GM12878 (cell line): Measurements from ENCODE around the gene NUDT16L1. TPM values are rescaled to one million over a fixed set of nuclear protein-coding genes. Genes with fewer than 3 reads are reported as not detected.

Experiments
- ATAC-seq: fragments of 200-7000 bp; cut with Tn5 transposase; 3 replicates; pipeline ENCODE4 v1.9.1; 2020; ENCODE audit warnings: mild to moderate bottlenecking, moderate library complexity
- BruUV-seq: library from RNA; stranded (reverse); fragments of 400-500 nt; replicated peaks from 2 replicates; lab custom pipeline; 2021; lab: Mats Ljungman, UMichigan
- CTCF ChIA-PET: fragments of 300-600 bp; sonication (Branson Sonifier 250); formaldehyde crosslinking; extraction: SDS; loops from one replicate; lab custom pipeline; 2021; ENCODE audit warnings: inconsistent platforms; lab: Yijun Ruan, JAX
- POLR2A ChIA-PET: fragments of 350-600 bp; formaldehyde crosslinking; extraction: SDS; loops from one replicate; lab custom pipeline; 2021; ENCODE audit warnings: inconsistent platforms; lab: Charles Lee
- RAD21 ChIA-PET: fragments of 300-600 bp; sonication (Branson Sonifier 250); formaldehyde crosslinking; loops from one replicate; lab custom pipeline; 2023; ENCODE audit warnings: antibody characterized with exemption; ENCODE audit not compliant: unreplicated experiment; lab: Charles Lee
- SMC1A ChIA-PET: fragments of 300-600 bp; sonication (Branson Sonifier 250); formaldehyde crosslinking; loops from one replicate; lab custom pipeline; 2023; ENCODE audit not compliant: unreplicated experiment, uncharacterized antibody; lab: Charles Lee
- DNase-seq: peaks from one replicate; pipeline ENCODE4 v3.0.0-alpha.2; 2011; ENCODE audit warnings: low read depth, low spot score
- FAIRE-seq: peaks from 3 replicates; lab custom pipeline; 2011; peaks lifted over from hg19 to GRCh38; lab: Jason Lieb, UNC
- H2AFZ ChIP-seq: 2 replicates; pipeline ENCODE4 v1.6.0; 2011; ENCODE audit warnings: low read depth, low read length, control low read depth; ENCODE audit not compliant: control insufficient read depth
- H3K27ac ChIP-seq: 2 replicates; pipeline ENCODE4 v1.5.1; 2011; ENCODE audit warnings: control low read depth; ENCODE audit not compliant: control insufficient read depth, insufficient read depth
- H3K27me3 ChIP-seq, 2 experiments: replicated peaks in 1 of 2; 2 replicates each; pipeline versions ENCODE4 v1.6.0 to v1.6.1; 2011; ENCODE audit warnings: low read length in 1 of 2; ENCODE audit not compliant: control insufficient read depth in 2 of 2, insufficient read depth in 2 of 2
- H3K36me3 ChIP-seq, 2 experiments: 2 replicates each; pipeline ENCODE4 v1.5.1; 2011; ENCODE audit warnings: low read length in 1 of 2; ENCODE audit not compliant: control insufficient read depth in 2 of 2, insufficient read depth in 2 of 2
- H3K4me1 ChIP-seq: 2 replicates; pipeline ENCODE4 v1.6.1; 2011; ENCODE audit warnings: mild to moderate bottlenecking, low read length, moderate library complexity, mixed read lengths; ENCODE audit not compliant: control insufficient read depth, insufficient read depth
- H3K4me2 ChIP-seq: 2 replicates; pipeline ENCODE4 v1.6.0; 2011; ENCODE audit warnings: control low read depth; ENCODE audit not compliant: control insufficient read depth, insufficient read depth
- H3K4me3 ChIP-seq: fragments of 200-600 bp; sonication (generic); 2 replicates; pipeline ENCODE4 v1.5.1; 2016
- H3K79me2 ChIP-seq: 2 replicates; pipeline ENCODE4 v1.6.0; 2011; ENCODE audit warnings: low read length; ENCODE audit not compliant: control insufficient read depth, insufficient read depth
- H3K9ac ChIP-seq: 2 replicates; pipeline ENCODE4 v1.8.0; 2011; ENCODE audit warnings: low read length, control low read depth, mixed read lengths; ENCODE audit not compliant: control insufficient read depth, insufficient read depth
- H3K9me3 ChIP-seq: replicated peaks from 3 replicates; pipeline ENCODE4 v1.5.1; 2011; ENCODE audit warnings: mild to moderate bottlenecking, low read length; ENCODE audit not compliant: control insufficient read depth, insufficient read depth
- H4K20me1 ChIP-seq: 2 replicates; pipeline ENCODE4 v1.6.0; 2011; ENCODE audit not compliant: control insufficient read depth, insufficient read depth
- POLR2A ChIP-seq: IDR thresholded peaks from 2 replicates; pipeline ENCODE4 v1.6.1; 2011; ENCODE audit warnings: low read depth, mild to moderate bottlenecking, low read length
- WGBS: methylation state at CpG from one replicate; pipeline ENCODE4 v1.1.6; 2016; ENCODE audit warnings: low lambda C conversion rate; ENCODE audit not compliant: insufficient replicate concordance, insufficient coverage; ENCODE audit errors: missing lambda C conversion rate; 5-methylcytosine and 5-hydroxymethylcytosine counted together
- in situ Hi-C: fragments of 300-500 bp; cut with MboI; formaldehyde crosslinking; loops from 9 replicates; pipeline ENCODE4 v1.14.3; 2018; ENCODE audit warnings: mixed read lengths
- intact Hi-C: fragments of 100-400 bp; cut with micrococcal nuclease; formaldehyde crosslinking; loops from one replicate; pipeline ENCODE4 v1.14.2; 2022; ENCODE audit not compliant: unreplicated experiment
- polyA plus RNA-seq, 11 experiments: library from polyadenylated mRNA; depleted of rRNA in 4 of 11; unstranded in 6 of 11; stranded (reverse) in 5 of 11; fragments of >200 nt; fragmentation: Nextera tagmentation in 4 of 11; fragmentation: Illumina TruSeq in 1 of 11; extraction: Ambion mirVana in 4 of 11; extraction: Trizol in 1 of 11; gene quantifications; 1 replicate in 1 of 11; 2 replicates in 10 of 11; pipeline versions ENCODE4 v1.2.1 to v1.2.3, GENCODE V29; 2011 to 2016; ENCODE audit warnings: inconsistent platforms in 2 of 11, missing spikeins in 2 of 11, low read depth in 1 of 11
- total RNA-seq, 4 experiments: library from RNA; depleted of rRNA in 3 of 4; stranded (reverse); fragments of >200 nt in 3 of 4; fragmentation: Illumina TruSeq in 1 of 4; extraction: Trizol in 1 of 4; gene quantifications; 2 replicates each; pipeline versions ENCODE4 v1.2.1 to v1.2.3, GENCODE V29; 2013 to 2021
- TF ChIP-seq, protein P1 (sequence below): fragments of 450-650 bp; IDR thresholded peaks from 2 replicates; pipeline ENCODE4 v1.6.1; 2018; ENCODE audit warnings: mild to moderate bottlenecking, low read depth, moderate library complexity; ENCODE audit not compliant: partially characterized antibody

Gene NUDT16L1
- total and polyA plus RNA-seq, 10 of the 15 experiments (the other 5 are each of a cell fraction or from before 2014, with no cell fraction given), result 1.4 to 77.7 (median 28.9) TPM

- H3K36me3 ChIP-seq, result peaks cover 17 to 41% of the 10 kb centered on the region in 2 experiments; a peak in 3 of 4 replicates
- POLR2A ChIA-PET, result no interaction called here
- in situ Hi-C loops, result no loop called here
These were observed 38.3 kb upstream of the NUDT16L1 start for GRCh38 chr16:4654964-4655590.

More at GRCh38 chr16:4654964-4655590, 38.3 kb upstream of the NUDT16L1 start:
- DNase-seq (no peak), ATAC-seq (no peak), FAIRE-seq (no peak)
- intact Hi-C loops, result no loop called here
- RAD21 ChIA-PET, result no interaction called here
- Histone ChIP-seq H3K9me3 (no peaks in the 10 kb centered on the region), H3K4me1 (no peaks in the 10 kb centered on the region), H3K4me3 (no peak overlapping the region), H3K4me2 (no peak overlapping the region), H4K20me1 (no peaks in the 10 kb centered on the region), H3K27me3 (no peaks in the 10 kb centered on the region), H3K27ac (no peak overlapping the region), H3K79me2 (no peaks in the 10 kb centered on the region; the same call in 1 of the 2 replicates), H3K9ac (no peak overlapping the region), H2AFZ (no peak overlapping the region)
- peak; percentile 28 for TF ChIP-seq POLR2A
- TF ChIP-seq, protein P1, sequence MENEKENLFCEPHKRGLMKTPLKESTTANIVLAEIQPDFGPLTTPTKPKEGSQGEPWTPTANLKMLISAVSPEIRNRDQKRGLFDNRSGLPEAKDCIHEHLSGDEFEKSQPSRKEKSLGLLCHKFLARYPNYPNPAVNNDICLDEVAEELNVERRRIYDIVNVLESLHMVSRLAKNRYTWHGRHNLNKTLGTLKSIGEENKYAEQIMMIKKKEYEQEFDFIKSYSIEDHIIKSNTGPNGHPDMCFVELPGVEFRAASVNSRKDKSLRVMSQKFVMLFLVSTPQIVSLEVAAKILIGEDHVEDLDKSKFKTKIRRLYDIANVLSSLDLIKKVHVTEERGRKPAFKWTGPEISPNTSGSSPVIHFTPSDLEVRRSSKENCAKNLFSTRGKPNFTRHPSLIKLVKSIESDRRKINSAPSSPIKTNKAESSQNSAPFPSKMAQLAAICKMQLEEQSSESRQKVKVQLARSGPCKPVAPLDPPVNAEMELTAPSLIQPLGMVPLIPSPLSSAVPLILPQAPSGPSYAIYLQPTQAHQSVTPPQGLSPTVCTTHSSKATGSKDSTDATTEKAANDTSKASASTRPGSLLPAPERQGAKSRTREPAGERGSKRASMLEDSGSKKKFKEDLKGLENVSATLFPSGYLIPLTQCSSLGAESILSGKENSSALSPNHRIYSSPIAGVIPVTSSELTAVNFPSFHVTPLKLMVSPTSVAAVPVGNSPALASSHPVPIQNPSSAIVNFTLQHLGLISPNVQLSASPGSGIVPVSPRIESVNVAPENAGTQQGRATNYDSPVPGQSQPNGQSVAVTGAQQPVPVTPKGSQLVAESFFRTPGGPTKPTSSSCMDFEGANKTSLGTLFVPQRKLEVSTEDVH, result no peak
- WGBS, result 97% methylated on average over 12 of the region's 12 CpGs
- SMC1A ChIA-PET, result interaction anchor here (0.9 kb wide), 1 partner anchor 182 kb away, joined by 3 read pairs; no protein-coding TSS in a partner anchor
- no TSS peak for BruUV-seq
- CTCF ChIA-PET, result no interaction called here
